ENCODE results near the gene FNDC5.

Gene FNDC5

GRCh38 chr1:32895325-32896215 lies 24.9 kb upstream of the FNDC5 start:
- no peaks in the 10 kb centered on the region for H3K9me3 ChIP-seq (ENCODE audit: insufficient read depth, low read depth, low read length)
- H3K4me3 ChIP-seq (ENCODE audit: low read length) = no peak overlapping the region
- H3K36me3 ChIP-seq (ENCODE audit: insufficient read depth, low read depth, low read length) = no peaks in the 10 kb centered on the region
- peaks cover 3% of the 10 kb centered on the region; the same call in 1 of the 2 replicates for H3K4me1 ChIP-seq (ENCODE audit: insufficient read depth, low read length)
- H3K27me3 ChIP-seq (ENCODE audit: insufficient read depth, low read length) = peaks cover 59% of the 10 kb centered on the region
- H3K9ac ChIP-seq (ENCODE audit: low read depth, low read length) = no peak overlapping the region
- no peak overlapping the region for H3K27ac ChIP-seq (ENCODE audit: low read length)

DNA sequence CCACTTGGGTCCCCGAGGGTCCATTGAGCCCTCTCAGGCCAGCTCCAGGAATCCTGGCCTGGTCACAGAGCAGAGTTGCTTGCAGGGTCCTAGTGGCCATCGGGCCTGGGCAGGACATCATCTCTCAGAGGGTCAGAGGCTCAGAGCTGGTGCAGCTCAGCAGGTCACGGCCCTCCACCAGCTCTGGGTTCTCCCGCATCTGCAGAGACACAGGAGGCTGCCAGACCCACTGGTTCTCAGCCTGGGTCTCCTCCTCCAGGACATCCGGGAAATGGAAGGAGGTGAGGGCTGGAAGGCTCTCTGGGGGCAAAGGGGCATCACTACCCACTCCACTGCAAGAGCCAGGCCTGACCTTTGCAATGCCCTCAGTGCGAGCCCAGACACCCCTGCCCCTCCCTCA lies 24.0 kb upstream of the FNDC5 start:
- peaks cover 2% of the 10 kb centered on the region; the same call in 1 of the 2 replicates for H3K4me1 ChIP-seq (ENCODE audit: insufficient read depth, low read length)
- H3K9ac ChIP-seq (ENCODE audit: low read depth, low read length) = no peak overlapping the region
- H3K27ac ChIP-seq (ENCODE audit: low read length) = no peak overlapping the region
- H3K9me3 ChIP-seq (ENCODE audit: insufficient read depth, low read depth, low read length) = no peaks in the 10 kb centered on the region
- peaks cover 59% of the 10 kb centered on the region for H3K27me3 ChIP-seq (ENCODE audit: insufficient read depth, low read length)
- no peaks in the 10 kb centered on the region for H3K36me3 ChIP-seq (ENCODE audit: insufficient read depth, low read depth, low read length)
- no peak overlapping the region for H3K4me3 ChIP-seq (ENCODE audit: low read length)

DNA sequence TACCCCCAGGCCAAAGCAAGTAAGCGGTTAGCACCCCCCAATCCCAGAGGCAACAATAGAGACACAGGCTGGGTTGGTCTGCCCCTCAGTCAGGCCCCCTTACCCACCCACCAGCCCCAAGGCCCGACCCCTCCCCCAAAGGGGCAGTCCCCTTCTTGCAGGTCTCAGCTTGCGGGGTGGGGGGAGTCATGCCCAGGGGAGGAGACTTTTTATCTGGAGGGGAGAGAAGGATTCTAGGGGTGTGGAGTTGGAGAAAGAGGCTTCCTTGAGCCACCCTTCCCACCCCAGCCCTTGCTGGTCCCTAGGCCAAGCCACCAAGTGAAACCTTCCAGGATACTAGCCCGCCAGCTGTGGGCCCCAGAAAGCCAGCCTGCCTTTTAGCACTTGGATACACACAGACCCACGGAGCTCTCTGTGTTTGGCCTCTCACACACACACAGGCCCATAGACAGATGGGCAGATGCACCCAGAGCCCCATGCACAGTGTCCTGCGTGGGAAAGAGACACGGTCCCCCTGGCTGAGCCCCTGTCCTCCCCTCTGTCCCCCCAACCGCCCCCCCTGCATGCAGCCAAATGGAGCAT lies 23.4 kb upstream of the FNDC5 start:
- H3K9ac ChIP-seq (ENCODE audit: low read depth, low read length) = peak overlapping the region; percentile 76; the same call in 1 of the 2 replicates
- H3K27ac ChIP-seq (ENCODE audit: low read length) = peak overlapping the region; percentile 42
- peaks cover 2% of the 10 kb centered on the region; the same call in 1 of the 2 replicates for H3K4me1 ChIP-seq (ENCODE audit: insufficient read depth, low read length)
- peak overlapping the region; percentile 76 for H3K4me3 ChIP-seq (ENCODE audit: low read length)
- peaks cover 59% of the 10 kb centered on the region for H3K27me3 ChIP-seq (ENCODE audit: insufficient read depth, low read length)
- no peaks in the 10 kb centered on the region for H3K9me3 ChIP-seq (ENCODE audit: insufficient read depth, low read depth, low read length)
- H3K36me3 ChIP-seq (ENCODE audit: insufficient read depth, low read depth, low read length) = no peaks in the 10 kb centered on the region

DNA sequence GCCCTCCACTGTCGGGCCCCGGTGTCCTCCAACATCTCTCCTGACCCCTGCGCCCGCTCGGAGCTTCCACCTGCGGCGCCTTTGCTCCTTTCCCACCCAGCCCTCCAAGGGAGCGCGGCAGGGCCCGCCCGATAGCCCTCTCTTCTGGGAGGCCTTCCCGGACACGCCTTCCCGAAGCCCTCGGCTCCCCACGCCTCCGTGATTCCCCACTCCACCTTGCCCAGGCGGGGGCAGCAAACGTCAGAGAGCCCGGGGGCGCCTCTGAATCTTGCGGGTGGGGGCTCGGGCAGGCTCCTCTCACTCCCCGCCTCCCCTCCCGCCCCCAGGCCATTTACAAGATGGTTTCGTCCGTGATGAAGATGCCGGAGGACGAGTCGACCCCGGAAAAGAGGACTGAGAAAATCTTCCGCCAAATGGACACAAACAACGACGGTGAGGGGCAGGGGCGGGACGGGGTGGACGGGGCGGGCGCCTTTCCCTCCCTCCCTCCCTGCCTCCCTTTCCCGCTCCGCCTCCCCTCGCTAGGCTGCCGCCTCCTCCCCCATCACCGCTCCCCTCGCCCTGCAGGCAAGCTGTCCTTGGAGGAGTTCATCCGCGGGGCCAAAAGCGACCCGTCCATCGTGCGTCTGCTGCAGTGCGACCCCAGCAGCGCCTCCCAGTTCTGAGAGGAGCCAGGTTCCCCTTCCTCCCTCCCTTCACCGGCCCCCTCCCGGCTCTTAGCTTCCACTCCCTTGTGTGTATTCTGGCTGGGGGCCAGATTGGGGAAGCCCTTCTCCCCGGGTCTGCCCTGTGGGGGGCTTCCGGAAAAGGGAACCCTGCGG lies 22.7 kb upstream of the FNDC5 start:
- Histone ChIP-seq H3K4me1 (ENCODE audit: insufficient read depth, low read length) (peaks cover 2% of the 10 kb centered on the region; the same call in 1 of the 2 replicates), H3K9me3 (ENCODE audit: insufficient read depth, low read depth, low read length) (no peaks in the 10 kb centered on the region), H3K27ac (ENCODE audit: low read length) (peak overlapping the region; percentile 42), H3K27me3 (ENCODE audit: insufficient read depth, low read length) (peaks cover 59% of the 10 kb centered on the region), H3K9ac (ENCODE audit: low read depth, low read length) (peak overlapping the region; percentile 76; the same call in 1 of the 2 replicates), H3K36me3 (ENCODE audit: insufficient read depth, low read depth, low read length) (no peaks in the 10 kb centered on the region), H3K4me3 (ENCODE audit: low read length) (peak overlapping the region; percentile 76)

GRCh38 chr1:32892368-32893197 lies 21.9 kb upstream of the FNDC5 start:
- Histone ChIP-seq H3K4me1 (ENCODE audit: insufficient read depth, low read length) (peaks cover 2% of the 10 kb centered on the region; the same call in 1 of the 2 replicates), H3K27ac (ENCODE audit: low read length) (no peak overlapping the region), H3K9me3 (ENCODE audit: insufficient read depth, low read depth, low read length) (no peaks in the 10 kb centered on the region), H3K9ac (ENCODE audit: low read depth, low read length) (peak overlapping the region; percentile 54; the same call in 1 of the 2 replicates), H3K36me3 (ENCODE audit: insufficient read depth, low read depth, low read length) (no peaks in the 10 kb centered on the region), H3K27me3 (ENCODE audit: insufficient read depth, low read length) (peaks cover 59% of the 10 kb centered on the region), H3K4me3 (ENCODE audit: low read length) (peak overlapping the region; percentile 76)

- peaks cover 2% of the 10 kb centered on the region; the same call in 1 of the 2 replicates for H3K4me1 ChIP-seq (ENCODE audit: insufficient read depth, low read length)
- no peaks in the 10 kb centered on the region for H3K9me3 ChIP-seq (ENCODE audit: insufficient read depth, low read depth, low read length)
- H3K27ac ChIP-seq (ENCODE audit: low read length) = no peak overlapping the region
- H3K9ac ChIP-seq (ENCODE audit: low read depth, low read length) = no peak overlapping the region
- no peaks in the 10 kb centered on the region for H3K36me3 ChIP-seq (ENCODE audit: insufficient read depth, low read depth, low read length)
- no peak overlapping the region for H3K4me3 ChIP-seq (ENCODE audit: low read length)
- peaks cover 65% of the 10 kb centered on the region for H3K27me3 ChIP-seq (ENCODE audit: insufficient read depth, low read length)
These were observed 20.9 kb upstream of the FNDC5 start for GRCh38 chr1:32891630-32892029.

GRCh38 chr1:32891241-32891570 lies 20.5 kb upstream of the FNDC5 start:
- no peak overlapping the region for H3K27ac ChIP-seq (ENCODE audit: low read length)
- H3K36me3 ChIP-seq (ENCODE audit: insufficient read depth, low read depth, low read length) = no peaks in the 10 kb centered on the region
- peaks cover 63% of the 10 kb centered on the region for H3K27me3 ChIP-seq (ENCODE audit: insufficient read depth, low read length)
- no peaks in the 10 kb centered on the region for H3K9me3 ChIP-seq (ENCODE audit: insufficient read depth, low read depth, low read length)
- peaks cover 2% of the 10 kb centered on the region; the same call in 1 of the 2 replicates for H3K4me1 ChIP-seq (ENCODE audit: insufficient read depth, low read length)
- no peak overlapping the region for H3K9ac ChIP-seq (ENCODE audit: low read depth, low read length)
- H3K4me3 ChIP-seq (ENCODE audit: low read length) = no peak overlapping the region

- peaks cover 68% of the 10 kb centered on the region for H3K27me3 ChIP-seq (ENCODE audit: insufficient read depth, low read length)
These were observed 20.0 kb upstream of the FNDC5 start for GRCh38 chr1:32890516-32891240.

GRCh38 chr1:32889731-32890278 lies 19.1 kb upstream of the FNDC5 start:
- no peak overlapping the region for H3K27ac ChIP-seq (ENCODE audit: low read length)
- no peak overlapping the region for H3K9ac ChIP-seq (ENCODE audit: low read depth, low read length)
- H3K9me3 ChIP-seq (ENCODE audit: insufficient read depth, low read depth, low read length) = no peaks in the 10 kb centered on the region
- H3K4me1 ChIP-seq (ENCODE audit: insufficient read depth, low read length) = peaks cover 2% of the 10 kb centered on the region; the same call in 1 of the 2 replicates
- no peaks in the 10 kb centered on the region for H3K36me3 ChIP-seq (ENCODE audit: insufficient read depth, low read depth, low read length)
- H3K4me3 ChIP-seq (ENCODE audit: low read length) = no peak overlapping the region
- H3K27me3 ChIP-seq (ENCODE audit: insufficient read depth, low read length) = peaks cover 77% of the 10 kb centered on the region

More at GRCh38 chr1:32890516-32891240, 20.0 kb upstream of the FNDC5 start:
- H3K4me3 ChIP-seq (ENCODE audit: low read length) = no peak overlapping the region
- peaks cover 2% of the 10 kb centered on the region; the same call in 1 of the 2 replicates for H3K4me1 ChIP-seq (ENCODE audit: insufficient read depth, low read length)
- no peaks in the 10 kb centered on the region for H3K9me3 ChIP-seq (ENCODE audit: insufficient read depth, low read depth, low read length)
- no peak overlapping the region for H3K9ac ChIP-seq (ENCODE audit: low read depth, low read length)
- no peaks in the 10 kb centered on the region for H3K36me3 ChIP-seq (ENCODE audit: insufficient read depth, low read depth, low read length)
- H3K27ac ChIP-seq (ENCODE audit: low read length) = no peak overlapping the region

GRCh38 chr1:32888677-32889420 lies 18.1 kb upstream of the FNDC5 start:
- no peak overlapping the region for H3K4me3 ChIP-seq (ENCODE audit: low read length)
- peaks cover 87% of the 10 kb centered on the region for H3K27me3 ChIP-seq (ENCODE audit: insufficient read depth, low read length)
- no peak overlapping the region for H3K27ac ChIP-seq (ENCODE audit: low read length)
- H3K4me1 ChIP-seq (ENCODE audit: insufficient read depth, low read length) = no peaks in the 10 kb centered on the region
- no peaks in the 10 kb centered on the region for H3K36me3 ChIP-seq (ENCODE audit: insufficient read depth, low read depth, low read length)
- H3K9me3 ChIP-seq (ENCODE audit: insufficient read depth, low read depth, low read length) = no peaks in the 10 kb centered on the region
- H3K9ac ChIP-seq (ENCODE audit: low read depth, low read length) = no peak overlapping the region
